GM20000 (cell line): ENCODE measurements around the gene COL5A1.

Experiments used
- DNase-seq: peaks from one replicate; pipeline ENCODE4 v3.0.0; 2012; ENCODE audit warnings: low spot score
- CTCF ChIP-seq: IDR thresholded peaks from 2 replicates; pipeline ENCODE4 v1.5.1; 2012; ENCODE audit warnings: mild to moderate bottlenecking, control low read depth; ENCODE audit errors: extremely low read depth, missing control alignments

COL5A1 gene

GRCh38 chr9:134877541-134877940 lies 235.9 kb downstream of the COL5A1 start:
- no peak for TF ChIP-seq CTCF
- no peak for DNase-seq

GRCh38 chr9:134879664-134880483 lies 238.3 kb downstream of the COL5A1 start:
- no peak for DNase-seq
- no peak for TF ChIP-seq CTCF

- no peak for TF ChIP-seq CTCF
- DNase-seq: no peak
Observed at GRCh38 chr9:134880484-134881312, 239.1 kb downstream of the COL5A1 start, which contains the start of gene FCN2. Gene FCN2 (plus strand): TSS chr9:134880810. CDS start chr9:134880822, 12 bp downstream.

GRCh38 chr9:134881313-134881670 lies 239.7 kb downstream of the COL5A1 start:
- DNase-seq: no peak
- TF ChIP-seq CTCF: no peak

GRCh38 chr9:134882204-134882785 lies 240.7 kb downstream of the COL5A1 start:
- no peak for TF ChIP-seq CTCF
- no peak for DNase-seq

GRCh38 chr9:134883040-134883782 lies 241.6 kb downstream of the COL5A1 start:
- no peak for TF ChIP-seq CTCF
- no peak for DNase-seq
